ENCODE results near the gene HHATL. TPM values are rescaled to one million over a fixed set of nuclear protein-coding genes. Genes with fewer than 3 reads are reported as not detected.
A peak's percentile ranks its signal among the peaks of the same experiment; 100 is the strongest.

HHATL gene
- total and polyA plus RNA-seq, 10 of the 15 experiments (the other 5 are each of a cell fraction or from before 2014, with no cell fraction given): not detected

GRCh38 chr3:42663581-42664437 is 38.8 kb downstream of the HHATL start:
- Histone ChIP-seq H3K4me1 (ENCODE audit: control insufficient read depth, insufficient read depth, low read length) (peaks cover 7% of the 10 kb centered on the region), H3K4me3 (no peak overlapping the region), H2AFZ (ENCODE audit: control insufficient read depth, low read depth, low read length) (peak overlapping the region; percentile 73), H4K20me1 (ENCODE audit: control insufficient read depth, insufficient read depth) (no peaks in the 10 kb centered on the region), H3K9me3 (replicated peaks; ENCODE audit: control insufficient read depth, insufficient read depth, low read length) (no peaks in the 10 kb centered on the region; the same call in 2 of the 3 replicates), H3K4me2 (ENCODE audit: control insufficient read depth, insufficient read depth) (peak overlapping the region; percentile 54), H3K36me3 (ENCODE audit: control insufficient read depth in 2 of 2, insufficient read depth in 2 of 2, low read length in 1 of 2) (no peaks in the 10 kb centered on the region; a peak in 1 of 4 replicates), H3K27ac (ENCODE audit: control insufficient read depth, insufficient read depth) (no peak overlapping the region), H3K27me3 (replicated peaks in 1 of 2; ENCODE audit: control insufficient read depth in 2 of 2, insufficient read depth in 2 of 2, low read length in 1 of 2) (no peaks in the 10 kb centered on the region), H3K9ac (ENCODE audit: control insufficient read depth, insufficient read depth, low read length) (no peak overlapping the region), H3K79me2 (ENCODE audit: control insufficient read depth, insufficient read depth, low read length) (no peaks in the 10 kb centered on the region)
- ChIA-PET POLR2A (no interaction called here), RAD21 (ENCODE audit: unreplicated experiment) (no interaction called here), SMC1A (ENCODE audit: uncharacterized antibody, unreplicated experiment) (no interaction called here), CTCF (no interaction called here)
- DNase-seq (ENCODE audit: low read depth, low spot score) (no peak), FAIRE-seq (no peak), ATAC-seq (peak; percentile 59)
- WGBS (ENCODE audit: insufficient coverage, insufficient replicate concordance, low lambda C conversion rate, missing lambda C conversion rate): 26% methylated on average over 36 of the region's 38 CpGs
- intact Hi-C loops (cut with micrococcal nuclease; ENCODE audit: unreplicated experiment): no loop called here
- BruUV-seq (replicated peaks): no TSS peak
- in situ Hi-C loops (cut with MboI): no loop called here
- TF ChIP-seq YY1 (IDR thresholded peaks at IDR 0.05; ENCODE audit: low read depth, low read length): no peak
- no peak for TF ChIP-seq FOXM1 (IDR thresholded peaks at IDR 0.05; ENCODE audit: low read depth, low read length)
- no peak for TF ChIP-seq REST (IDR thresholded peaks at IDR 0.05; ENCODE audit: low read depth, low read length)
- no peak for TF ChIP-seq FOXK2 (IDR thresholded peaks at IDR 0.05)
- no peak for TF ChIP-seq SIX5 (IDR thresholded peaks at IDR 0.05; ENCODE audit: low read depth, low read length, severe bottlenecking)
- TF ChIP-seq MXI1 (IDR thresholded peaks at IDR 0.05; ENCODE audit: low read depth, low read length): no peak
- no peak for TF ChIP-seq RCOR1 (conservative IDR thresholded peaks at IDR 0.05; ENCODE audit: low read depth, low read length)
- TF ChIP-seq ZBTB11 (CRISPR knock-in tag; IDR thresholded peaks at IDR 0.05): no peak
- TF ChIP-seq MAX (IDR thresholded peaks at IDR 0.05; ENCODE audit: low read depth, low read length): peak; percentile 22; the same call in 1 of the 2 replicates
- peak; percentile 50; the same call in 1 of the 2 replicates for TF ChIP-seq POLR2A (IDR thresholded peaks at IDR 0.05; ENCODE audit: low read depth, low read length)
- TF ChIP-seq RUNX3 (IDR thresholded peaks at IDR 0.05; ENCODE audit: low read length): peak; percentile 45
- TF ChIP-seq E2F4 (IDR thresholded peaks at IDR 0.05; ENCODE audit: low read depth, low read length): no peak
- no peak for TF ChIP-seq PML (IDR thresholded peaks at IDR 0.05; ENCODE audit: low read length)
- no peak for TF ChIP-seq ELK1 (IDR thresholded peaks at IDR 0.05; ENCODE audit: low read depth, low read length)
- TF ChIP-seq TCF7 (IDR thresholded peaks at IDR 0.05; ENCODE audit: borderline replicate concordance): no peak
